Right ventricle myocardium superior (tissue), 1 donor: ENCODE measurements around the gene ST6GALNAC3. TPM values are rescaled to one million over a fixed set of nuclear protein-coding genes. Genes with fewer than 3 reads are reported as not detected.

Source experiments
- ATAC-seq: fragments of 200-7000 bp; cut with Tn5 transposase; one replicate; pipeline ENCODE4 v1.9.1; 2020; ENCODE audit warnings: mild to moderate bottlenecking; ENCODE audit not compliant: poor library complexity
- DNase-seq: peaks from one replicate; pipeline ENCODE4 v3.0.0-alpha.2; 2020
- intact Hi-C: fragments of 100-400 bp; cut with DNase I; formaldehyde crosslinking; loops from one replicate; pipeline ENCODE4 v1.11.2; 2022
- total RNA-seq: library from RNA; stranded (reverse); fragmentation: NEBNext Ultra II Directional; extraction: Animal tissue kit (Norgen Biotek cat#: 25700); gene quantifications from one replicate; pipeline ENCODE4 v1.2.1, GENCODE V29; 2021
- donor health status: DM: no; HTN: yes; CAD: no; lungs with severe emphysema.

The ST6GALNAC3 gene
- total RNA-seq, 1 donor from 2014 or later = 4.5 TPM

DNA sequence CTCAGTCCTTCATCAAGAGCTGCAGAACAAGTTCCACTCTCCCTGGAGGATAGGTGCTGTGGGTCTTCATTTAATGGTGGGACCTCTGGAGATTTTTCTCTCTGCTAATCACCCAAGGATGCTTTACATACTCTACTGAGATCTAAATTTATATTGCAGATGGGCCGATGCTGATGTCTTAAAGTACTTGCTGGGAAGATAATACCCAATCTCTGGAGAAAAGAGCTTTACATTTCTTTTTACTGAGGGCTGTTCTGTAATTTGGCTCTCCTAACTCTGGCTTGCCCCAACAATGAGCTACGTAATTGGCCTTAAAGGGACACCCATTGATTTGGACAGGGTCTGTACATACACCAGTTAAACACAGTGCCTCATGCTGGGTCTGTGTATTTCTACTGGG lies 86.9 kb downstream of the ST6GALNAC3 start:
- DNase-seq (no peak), ATAC-seq (no peak)
- intact Hi-C loops = no loop called here

DNA sequence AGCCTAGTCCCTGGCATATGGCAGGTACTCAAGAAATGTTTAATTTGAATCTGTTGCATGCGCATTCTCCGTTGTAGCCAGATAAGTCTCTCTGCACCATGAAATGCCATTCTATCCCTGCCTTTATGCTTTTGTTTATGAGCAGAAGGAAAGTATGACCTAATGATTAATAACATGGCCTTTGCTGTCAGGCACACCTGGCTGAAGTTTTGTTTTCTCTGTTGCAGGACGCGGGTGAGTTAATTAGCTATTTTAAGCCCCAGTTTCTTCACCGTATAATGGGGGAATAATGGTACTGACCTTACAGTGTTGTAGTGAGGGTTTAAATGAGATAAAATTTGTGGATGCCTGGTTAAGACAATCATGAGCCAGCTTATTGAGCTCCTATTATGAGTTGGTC lies 87.7 kb downstream of the ST6GALNAC3 start:
- DNase-seq (no peak), ATAC-seq (no peak)
- intact Hi-C loops = no loop called here

DNA sequence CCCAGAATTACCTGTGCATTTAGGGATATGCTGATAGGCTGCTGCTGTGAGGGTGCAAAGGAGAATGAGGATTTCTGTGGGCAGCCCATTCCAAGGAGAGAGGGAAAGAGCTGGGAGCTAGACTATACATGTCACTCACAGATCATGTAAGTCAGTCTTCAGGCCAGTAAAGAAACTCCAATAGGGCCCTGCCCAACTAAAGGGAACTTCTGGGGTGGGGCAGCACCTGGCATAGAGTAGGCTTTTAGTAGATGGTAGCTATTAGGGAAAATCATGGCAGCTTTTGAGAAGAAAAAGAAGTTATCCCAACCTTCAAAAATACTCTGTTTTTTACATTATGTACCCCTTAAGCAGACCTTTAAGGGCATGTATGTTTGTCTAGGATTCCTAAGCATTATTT lies 89.6 kb downstream of the ST6GALNAC3 start:
- intact Hi-C loops = no loop called here
- DNase-seq (no peak), ATAC-seq (no peak)

DNA sequence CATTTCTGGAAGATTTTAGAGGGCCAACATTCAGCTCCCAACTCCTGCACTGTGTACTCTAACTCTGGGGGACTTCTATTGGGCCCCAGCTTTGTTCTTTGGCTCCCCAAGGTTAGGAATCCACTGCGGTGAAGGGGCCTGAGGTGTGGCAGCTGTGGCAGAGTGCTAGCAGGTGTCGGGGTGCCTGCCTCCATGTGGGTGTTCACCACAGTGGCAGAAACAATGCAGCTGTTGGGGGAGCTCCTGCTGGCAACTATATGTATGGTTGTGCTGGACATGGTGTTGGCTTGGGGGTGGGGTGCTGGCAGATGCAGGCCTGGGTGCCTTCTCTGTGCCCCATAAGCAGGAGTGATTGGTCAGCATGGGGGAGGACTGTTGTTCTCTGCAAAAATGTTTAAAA lies 95.5 kb downstream of the ST6GALNAC3 start:
- DNase-seq (no peak), ATAC-seq (no peak)
- intact Hi-C loops = no loop called here

DNA sequence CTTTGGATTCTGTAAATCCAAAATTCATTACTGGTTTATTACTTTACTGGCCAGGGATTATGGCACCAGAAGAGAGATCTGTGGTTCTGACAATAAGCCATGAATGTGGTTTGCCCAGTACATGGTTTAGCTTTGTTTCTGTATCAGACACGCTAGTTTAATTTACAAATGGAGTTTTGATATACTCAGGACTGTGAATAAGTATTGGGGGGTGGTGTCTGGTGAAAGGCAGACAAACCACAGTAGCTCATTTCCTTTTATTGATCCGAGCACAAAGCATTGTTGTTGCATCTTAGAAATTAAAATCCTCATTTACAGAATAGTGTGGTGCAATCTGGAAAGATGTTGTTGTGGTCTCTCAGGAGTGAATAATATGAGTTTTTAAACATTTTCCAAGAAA lies 96.0 kb downstream of the ST6GALNAC3 start:
- DNase-seq (no peak), ATAC-seq (no peak)
- intact Hi-C loops = no loop called here

DNA sequence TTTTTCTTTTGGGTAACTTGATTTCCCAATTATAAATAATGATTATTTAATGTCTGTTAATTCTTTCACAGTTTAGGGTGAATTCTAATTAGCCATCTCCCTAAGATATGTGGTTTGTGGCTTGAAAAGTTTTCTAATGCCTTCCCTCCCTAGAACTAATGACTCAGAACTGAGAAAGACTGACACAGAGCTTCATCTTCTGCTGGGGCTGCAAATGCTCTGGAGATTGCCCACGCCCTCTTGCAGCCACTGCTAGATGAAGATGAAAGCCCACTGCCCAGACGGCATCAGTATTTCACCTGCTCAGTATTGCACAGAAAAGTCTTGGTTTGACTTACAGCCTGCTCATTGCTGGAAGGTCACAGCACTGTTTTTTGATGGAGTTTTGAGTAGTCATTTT lies 101.5 kb downstream of the ST6GALNAC3 start:
- no peak for DNase-seq
- intact Hi-C loops = no loop called here
- no peak for ATAC-seq

DNA sequence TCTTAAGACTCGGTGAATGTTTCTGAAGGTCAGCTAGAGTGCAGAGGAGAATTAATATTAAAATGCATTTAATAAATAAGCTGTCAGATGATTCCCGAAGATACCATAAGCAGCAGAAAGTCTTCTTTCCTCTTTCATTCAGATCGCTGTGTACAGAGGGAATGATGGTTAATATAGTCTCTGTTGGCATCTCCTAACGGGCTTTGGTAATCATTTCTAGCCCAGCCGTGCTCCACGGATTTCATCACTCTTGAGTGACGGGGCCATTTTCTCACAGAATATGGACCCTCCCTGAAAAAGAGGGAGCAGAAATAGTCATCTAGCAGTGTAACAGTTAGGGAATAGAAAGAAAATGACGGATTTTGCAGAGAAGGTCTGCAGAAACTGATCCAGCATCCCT lies 103.1 kb downstream of the ST6GALNAC3 start:
- intact Hi-C loops = no loop called here
- no peak for DNase-seq
- ATAC-seq = no peak

DNA sequence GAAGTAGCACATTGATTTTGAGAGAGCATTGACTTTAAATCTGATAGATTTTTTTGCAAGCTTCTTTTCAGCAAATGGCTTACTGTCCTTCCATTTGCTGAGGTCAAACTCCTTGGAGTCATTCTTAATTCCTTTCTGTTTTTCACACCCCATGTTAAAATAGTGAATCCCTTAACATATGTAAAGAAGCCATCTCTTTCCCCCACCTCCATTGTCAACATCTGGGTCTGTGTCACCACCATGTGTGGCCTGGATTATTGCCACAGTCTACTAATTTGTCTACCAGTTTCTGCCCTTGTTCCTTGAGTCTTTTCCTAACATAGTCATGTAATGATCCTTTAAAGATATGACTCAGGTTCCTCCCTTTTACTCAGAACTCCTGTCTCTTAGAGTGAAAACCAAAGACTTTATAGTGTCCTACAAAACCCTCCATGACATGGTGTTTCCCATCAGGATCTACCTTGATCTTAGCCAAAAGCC lies 104.7 kb downstream of the ST6GALNAC3 start:
- ATAC-seq (no peak), DNase-seq (no peak)
- intact Hi-C loops = no loop called here

DNA sequence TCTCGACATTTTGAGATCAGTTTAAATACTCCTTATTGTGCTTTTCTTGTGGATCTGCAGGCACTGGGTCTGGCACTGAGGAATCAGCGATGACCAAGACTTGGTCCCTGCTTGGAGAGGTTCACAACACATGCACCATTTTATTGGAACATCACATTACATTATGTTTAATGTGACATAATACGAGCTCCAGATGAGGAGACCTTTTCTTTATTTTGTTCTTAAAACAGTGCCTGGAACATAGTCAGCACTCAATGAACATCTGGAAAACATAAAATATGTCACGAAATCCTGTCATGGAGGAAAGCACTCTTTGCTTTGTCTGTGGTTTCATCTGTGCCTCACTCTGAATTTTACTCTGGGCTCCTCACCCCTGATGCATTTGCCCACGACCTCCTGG lies 110.7 kb downstream of the ST6GALNAC3 start:
- DNase-seq (no peak), ATAC-seq (no peak)
- intact Hi-C loops = no loop called here

DNA sequence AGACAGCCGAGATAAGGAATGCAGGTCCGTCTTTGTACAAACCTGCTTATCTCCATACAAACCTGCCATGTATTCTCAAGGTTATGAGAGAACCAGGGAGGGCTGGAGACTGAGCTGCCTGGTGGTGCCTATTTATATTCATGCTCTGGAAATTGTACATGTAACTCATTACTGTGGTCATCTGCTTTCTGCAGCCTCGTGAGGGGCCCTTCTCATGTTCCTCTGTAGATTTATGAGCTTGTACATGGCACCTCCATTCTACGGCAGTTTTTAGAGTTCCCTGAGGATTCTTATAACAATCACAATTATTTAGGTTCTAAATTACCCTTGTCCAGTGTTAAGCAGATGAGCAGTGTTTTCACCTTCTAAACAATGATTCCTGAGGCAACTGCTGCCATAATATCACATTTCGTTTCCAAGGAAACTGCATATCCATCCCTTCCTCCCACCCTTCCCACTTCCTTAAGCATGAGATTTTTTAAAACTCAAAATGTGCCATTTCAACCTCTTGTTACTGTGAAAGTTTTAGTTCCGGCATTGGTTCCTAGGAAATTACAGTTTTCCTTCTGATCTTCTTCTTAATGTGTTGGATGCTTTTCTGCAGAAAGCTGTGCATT lies 112.1 kb downstream of the ST6GALNAC3 start:
- ATAC-seq (no peak), DNase-seq (no peak)
- intact Hi-C loops = no loop called here

DNA sequence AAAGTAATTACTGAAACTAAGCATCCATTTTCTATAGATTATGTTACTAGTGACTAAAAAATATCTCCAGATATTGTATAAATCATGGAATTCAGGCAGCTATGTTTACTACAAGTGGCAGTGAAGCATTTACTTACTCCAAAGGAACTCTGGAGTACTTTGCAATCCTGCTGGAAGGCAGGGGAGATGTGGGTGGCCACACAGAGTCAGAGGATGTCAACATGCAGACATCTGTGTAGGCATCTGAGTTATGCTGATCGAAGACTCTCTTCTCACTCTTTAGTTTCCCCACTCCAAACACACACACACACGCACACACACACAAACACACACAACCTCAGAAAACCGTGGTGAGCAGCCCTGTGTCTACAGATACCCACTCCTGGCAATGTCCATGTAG lies 112.9 kb downstream of the ST6GALNAC3 start:
- ATAC-seq (no peak), DNase-seq (no peak)
- intact Hi-C loops = no loop called here

DNA sequence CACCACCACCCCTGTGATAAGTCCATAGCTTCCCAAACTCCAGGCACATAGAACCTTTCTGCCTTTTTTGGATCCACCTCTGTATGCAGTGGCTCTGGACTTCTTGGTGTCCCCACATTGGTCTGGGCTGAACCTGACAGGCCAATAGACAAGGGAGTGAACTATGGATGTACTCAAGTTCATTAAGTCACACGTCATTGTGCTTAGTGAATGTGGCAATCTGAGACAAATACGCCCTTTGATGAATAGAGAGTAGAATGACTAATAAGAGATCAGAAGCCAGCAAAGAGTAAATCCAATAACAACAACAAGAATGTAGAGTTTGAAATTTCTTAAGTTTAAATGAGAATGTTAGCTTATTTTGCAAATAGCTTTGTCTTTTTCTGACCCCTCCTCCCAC lies 114.8 kb downstream of the ST6GALNAC3 start:
- intact Hi-C loops = no loop called here
- no peak for ATAC-seq
- DNase-seq = no peak

DNA sequence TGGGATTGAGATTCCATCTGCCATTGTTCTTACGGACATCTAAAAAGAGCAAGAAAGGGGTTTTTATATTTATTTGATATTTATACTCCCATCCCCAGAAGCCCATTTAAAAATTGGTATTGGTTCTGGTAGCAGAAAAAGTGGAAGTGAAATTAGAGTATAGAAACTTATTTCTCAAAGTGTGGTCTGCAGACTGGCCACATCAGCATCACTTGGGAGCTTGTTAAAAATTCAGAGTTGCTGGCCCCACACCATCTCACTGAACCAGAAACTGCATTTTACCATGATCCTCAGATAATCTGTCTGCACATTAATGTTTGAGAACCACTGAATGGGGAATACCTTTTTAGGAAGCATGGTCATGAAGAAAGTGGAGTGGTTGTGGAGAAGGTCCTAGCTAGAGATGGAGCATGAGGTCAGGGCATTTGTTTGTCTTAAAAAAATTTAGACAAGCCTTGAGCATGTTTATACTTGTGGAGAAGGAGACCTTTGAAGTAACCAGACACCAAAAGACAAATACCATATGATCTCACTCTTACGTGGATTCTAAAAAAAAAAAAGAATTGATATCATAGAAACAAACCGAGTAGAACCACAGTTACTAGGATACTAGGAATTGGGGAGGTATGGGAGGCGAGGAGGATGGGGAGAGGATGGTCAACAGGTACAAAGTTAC lies 116.3 kb downstream of the ST6GALNAC3 start:
- ATAC-seq (no peak), DNase-seq (no peak)
- intact Hi-C loops = no loop called here

DNA sequence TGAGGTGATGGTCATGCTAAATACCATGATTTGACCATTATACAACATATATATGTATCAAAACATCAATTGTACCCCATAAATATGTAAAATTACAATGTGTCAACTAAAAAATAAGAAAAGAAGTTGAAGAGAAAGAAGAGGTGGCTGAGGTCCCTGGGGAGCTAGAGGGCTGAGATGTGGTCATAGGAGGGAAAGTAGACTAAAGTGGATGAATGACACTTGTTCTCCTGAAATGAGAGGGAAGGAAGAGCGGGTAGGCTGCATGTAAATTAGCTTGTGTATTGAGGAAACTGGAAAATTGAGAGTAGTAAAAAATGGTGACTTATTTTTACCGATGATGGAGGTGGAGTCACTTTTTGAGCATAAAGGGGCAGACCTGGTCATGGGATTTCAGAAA lies 117.0 kb downstream of the ST6GALNAC3 start:
- ATAC-seq = no peak
- intact Hi-C loops = no loop called here

DNA sequence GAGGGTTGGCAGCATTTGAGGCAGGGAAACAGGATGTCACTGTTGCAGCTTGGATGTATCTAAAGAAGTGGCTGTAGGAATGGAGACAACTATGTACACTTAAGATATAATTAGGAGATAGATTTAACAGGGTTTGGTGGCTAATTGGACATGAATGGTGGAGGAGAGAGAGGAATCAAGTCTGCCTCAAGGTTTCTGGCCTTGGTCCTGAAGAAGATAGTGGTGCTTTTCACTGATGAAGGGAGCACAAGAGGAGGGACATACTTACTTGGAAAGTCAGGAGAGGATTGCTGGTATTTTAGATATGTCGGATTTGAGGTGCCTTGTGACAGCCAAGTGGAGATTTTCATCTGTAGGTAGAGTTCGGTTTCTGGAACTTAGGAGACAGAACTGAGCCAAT lies 123.9 kb downstream of the ST6GALNAC3 start:
- ATAC-seq (no peak), DNase-seq (no peak)
- intact Hi-C loops = no loop called here

More for the DNA sequence above, 117.0 kb downstream of the ST6GALNAC3 start:
- DNase-seq = no peak

DNA sequence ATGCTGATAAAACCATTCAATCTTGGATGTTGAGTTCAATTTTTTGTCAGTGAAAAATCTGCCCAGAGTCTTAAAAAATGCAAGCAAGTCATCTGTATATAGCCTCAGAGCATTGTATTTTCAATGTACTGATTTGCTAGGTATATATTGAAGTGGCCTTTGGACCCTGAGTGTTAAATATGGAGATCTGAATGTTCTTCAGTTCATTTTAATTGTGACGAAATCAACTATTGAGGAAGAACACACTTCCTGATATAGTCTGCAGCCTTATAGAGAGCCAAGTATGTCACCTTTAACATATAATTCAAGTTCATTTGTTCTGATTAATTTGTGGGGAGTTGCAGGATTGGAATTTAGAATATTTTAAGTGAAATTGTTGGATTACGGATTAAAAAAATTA lies 128.1 kb downstream of the ST6GALNAC3 start:
- DNase-seq (no peak), ATAC-seq (no peak)
- intact Hi-C loops = no loop called here

DNA sequence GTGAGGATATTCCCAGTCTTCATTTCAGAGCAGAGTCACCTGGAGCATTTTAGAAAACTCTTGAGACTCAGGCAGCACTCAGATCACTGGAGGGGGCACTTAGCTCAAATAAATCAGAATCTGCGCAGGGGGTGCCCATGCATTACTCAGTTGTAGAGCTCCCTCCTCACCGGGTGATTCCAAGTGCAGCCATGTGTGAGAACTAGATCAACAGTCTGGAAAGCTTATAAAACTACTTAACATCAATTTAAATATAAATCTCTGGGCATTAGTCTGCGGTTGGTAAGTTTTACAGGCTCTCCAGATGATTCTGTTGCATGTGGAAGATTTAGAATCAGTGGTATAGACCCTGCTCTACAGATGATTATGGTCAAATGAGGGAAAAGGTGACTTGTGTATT lies 128.6 kb downstream of the ST6GALNAC3 start:
- intact Hi-C loops = no loop called here
- no peak for ATAC-seq
- DNase-seq = no peak

DNA sequence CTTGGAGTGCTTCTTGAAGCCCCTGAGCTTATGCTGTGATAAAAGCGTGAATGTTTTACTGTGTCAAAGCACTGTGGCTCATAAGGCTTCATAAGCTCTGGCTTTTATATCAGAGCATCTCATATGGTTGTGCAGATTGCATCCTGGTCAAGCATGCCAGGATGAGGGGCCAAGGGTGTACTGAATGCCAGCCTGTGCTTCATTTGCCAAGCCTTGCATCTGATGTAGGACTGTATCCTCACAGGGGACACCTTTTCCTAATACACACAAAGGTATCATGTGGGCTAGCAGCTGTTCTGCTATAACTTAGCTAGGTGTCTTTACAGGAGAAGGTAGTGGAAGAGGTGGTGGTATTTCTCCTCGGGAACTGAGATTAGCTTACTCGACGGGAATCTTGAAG lies 134.7 kb downstream of the ST6GALNAC3 start:
- no peak for DNase-seq
- ATAC-seq = no peak
- intact Hi-C loops = loop anchor here (5.0 kb wide), 1 partner anchor 113 kb away; no protein-coding TSS in a partner anchor

DNA sequence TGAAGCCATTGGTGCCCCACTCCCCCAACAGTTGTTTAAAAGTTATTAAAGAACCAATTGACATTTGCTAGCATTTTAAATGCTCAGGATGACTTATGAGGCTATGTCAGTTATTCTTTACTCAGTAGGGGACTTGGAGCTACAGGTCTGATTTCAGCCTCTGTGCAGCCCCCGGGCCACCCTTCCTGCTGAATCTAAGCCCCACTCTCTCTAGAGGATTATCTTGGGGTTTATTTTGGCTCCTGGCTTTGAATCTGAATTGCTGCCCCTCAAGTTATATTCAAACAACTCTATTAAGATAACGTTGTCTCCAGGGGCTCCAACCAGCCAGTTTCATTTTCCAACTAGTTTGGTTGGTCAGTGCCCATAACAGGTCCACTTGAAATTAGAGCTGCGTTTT lies 135.1 kb downstream of the ST6GALNAC3 start:
- DNase-seq = no peak
- ATAC-seq = no peak
- intact Hi-C loops = loop anchor here (5.0 kb wide), 1 partner anchor 113 kb away; no protein-coding TSS in a partner anchor

DNA sequence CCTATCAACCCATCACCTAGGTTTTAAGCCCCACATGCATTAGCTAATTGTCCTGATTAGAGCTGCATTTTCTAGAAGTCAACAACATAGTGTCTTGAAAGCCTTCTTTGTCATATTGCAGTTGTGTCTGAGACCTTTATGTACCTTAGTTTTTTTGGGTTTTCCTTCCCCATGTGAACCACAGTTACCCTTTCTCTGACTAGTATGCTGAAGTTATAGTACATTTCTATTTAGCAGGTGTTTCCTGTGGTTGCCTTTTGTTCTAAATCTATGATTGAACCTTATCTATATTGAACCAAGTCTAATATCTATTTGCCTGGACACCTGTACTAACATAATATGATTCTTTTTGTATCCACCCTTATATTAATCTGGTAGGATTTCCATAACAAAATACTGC lies 135.6 kb downstream of the ST6GALNAC3 start:
- intact Hi-C loops = no loop called here
- no peak for ATAC-seq
- DNase-seq = no peak

DNA sequence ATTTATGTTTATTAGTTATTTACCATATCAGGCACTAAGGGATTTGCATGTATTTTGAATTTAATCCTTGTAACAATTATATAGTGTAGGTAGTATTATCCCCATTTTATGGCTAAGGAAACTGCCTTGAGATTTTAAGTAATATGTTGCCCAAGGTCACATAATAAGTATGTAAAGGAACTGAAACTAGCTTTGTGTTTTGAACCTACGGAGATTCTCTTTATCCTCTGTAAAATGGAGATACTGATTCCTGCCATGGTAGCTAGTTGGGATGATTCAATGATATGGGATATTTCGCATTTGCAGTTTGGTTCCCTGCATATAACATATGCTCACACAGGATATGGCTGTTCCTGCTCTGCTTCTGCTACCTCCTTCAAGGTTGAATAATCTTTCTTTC lies 144.3 kb downstream of the ST6GALNAC3 start:
- intact Hi-C loops = no loop called here
- DNase-seq = no peak
- ATAC-seq = no peak
